SU-DHL-6 (cell line): ENCODE measurements around the gene MTG2.

Experiments
- H2AFZ ChIP-seq: fragments of 200-600 bp; sonication (generic); 2 replicates; pipeline ENCODE4 v1.6.1; 2014; ENCODE audit warnings: low read depth, mild to moderate bottlenecking, moderate library complexity, mixed read lengths, antibody characterized with exemption, low read length; ENCODE audit not compliant: severe bottlenecking
- H3F3A ChIP-seq: fragments of 200-600 bp; shearing (Covaris generic); 2 replicates; pipeline ENCODE4 v1.6.0; 2016; ENCODE audit warnings: antibody characterized with exemption, mild to moderate bottlenecking; ENCODE audit not compliant: insufficient read depth
- H3K27ac ChIP-seq: fragments of 200-600 bp; sonication (generic); 2 replicates; pipeline ENCODE4 v1.5.1; 2016; ENCODE audit warnings: low read depth, mild to moderate bottlenecking, low read length, moderate library complexity, mixed read lengths
- H3K27me3 ChIP-seq: fragments of 200-600 bp; sonication (generic), shearing (Covaris generic); 2 replicates; pipeline ENCODE4 v1.6.0; 2014; ENCODE audit warnings: mild to moderate bottlenecking, low read length
- H3K36me3 ChIP-seq: fragments of 200-600 bp; sonication (generic); 2 replicates; pipeline ENCODE4 v1.6.1; 2014; ENCODE audit warnings: mild to moderate bottlenecking, low read length, mixed read lengths
- H3K4me2 ChIP-seq: fragments of 300-600, 200-600 bp; shearing (Covaris generic), sonication (generic); 2 replicates; pipeline ENCODE4 v1.6.0; 2014; ENCODE audit warnings: low read length, low read depth, mild to moderate bottlenecking; ENCODE audit not compliant: poor library complexity, severe bottlenecking
- H3K4me3 ChIP-seq: fragments of 200-600 bp; sonication (generic); 2 replicates; pipeline ENCODE4 v1.5.1; 2014; ENCODE audit warnings: antibody characterized with exemption, low read length, mild to moderate bottlenecking, mixed read lengths; ENCODE audit not compliant: insufficient read depth, poor library complexity, severe bottlenecking
- H3K79me2 ChIP-seq: fragments of 200-600 bp; sonication (generic); 2 replicates; pipeline ENCODE4 v1.6.1; 2014; ENCODE audit warnings: mild to moderate bottlenecking, low read length, moderate library complexity; ENCODE audit not compliant: insufficient read depth
- H3K9ac ChIP-seq: fragments of 200-600 bp; sonication (generic); 2 replicates; pipeline ENCODE4 v1.7.0; 2014; ENCODE audit warnings: mild to moderate bottlenecking, low read length
- H3K9me2 ChIP-seq: fragments of 200-600 bp; sonication (generic); replicated peaks from 2 replicates; pipeline ENCODE4 v1.6.1; 2014; ENCODE audit warnings: low read length; ENCODE audit not compliant: insufficient read depth
- H3K9me3 ChIP-seq: fragments of 200-600 bp; sonication (generic); 2 replicates; pipeline ENCODE4 v1.6.1; 2014; ENCODE audit warnings: low read length, mixed read lengths; ENCODE audit not compliant: insufficient read depth
- H4K20me1 ChIP-seq: fragments of 200-600 bp; sonication (generic); 2 replicates; pipeline ENCODE4 v1.6.1; 2014; ENCODE audit warnings: low read depth, mild to moderate bottlenecking, antibody characterized with exemption, low read length, moderate library complexity, mixed read lengths
- EZH2phosphoT487 ChIP-seq: fragments of 200-600 bp; sonication (generic), shearing (Covaris generic); conservative IDR thresholded peaks from 2 replicates; pipeline ENCODE4 v1.6.1; 2018; ENCODE audit warnings: mild to moderate bottlenecking, antibody characterized with exemption, low read length, moderate library complexity, mixed read lengths
- TF ChIP-seq, protein P1 (sequence below): fragments of 200-600 bp; sonication (generic); IDR thresholded peaks from one replicate; pipeline ENCODE4 v1.5.1; 2017; ENCODE audit warnings: antibody characterized with exemption, mild to moderate bottlenecking, low read length, moderate library complexity; ENCODE audit not compliant: insufficient read depth, poor library complexity, severe bottlenecking

Gene MTG2

GRCh38 chr20:62220666-62221568 lies 38.1 kb downstream of the MTG2 start:
- H3F3A ChIP-seq = no peaks in the 10 kb centered on the region
- no peak overlapping the region for H3K27ac ChIP-seq
- no peaks in the 10 kb centered on the region for H3K36me3 ChIP-seq
- no peaks in the 10 kb centered on the region for H3K9me2 ChIP-seq
- no peaks in the 10 kb centered on the region for H3K27me3 ChIP-seq
- H3K9me3 ChIP-seq = no peaks in the 10 kb centered on the region
- no peak overlapping the region for H2AFZ ChIP-seq
- no peaks in the 10 kb centered on the region for H4K20me1 ChIP-seq
- no peak overlapping the region for H3K9ac ChIP-seq
- no peak for TF ChIP-seq EZH2phosphoT487
- H3K79me2 ChIP-seq = no peaks in the 10 kb centered on the region
- no peak overlapping the region for H3K4me3 ChIP-seq
- no peak overlapping the region for H3K4me2 ChIP-seq

DNA sequence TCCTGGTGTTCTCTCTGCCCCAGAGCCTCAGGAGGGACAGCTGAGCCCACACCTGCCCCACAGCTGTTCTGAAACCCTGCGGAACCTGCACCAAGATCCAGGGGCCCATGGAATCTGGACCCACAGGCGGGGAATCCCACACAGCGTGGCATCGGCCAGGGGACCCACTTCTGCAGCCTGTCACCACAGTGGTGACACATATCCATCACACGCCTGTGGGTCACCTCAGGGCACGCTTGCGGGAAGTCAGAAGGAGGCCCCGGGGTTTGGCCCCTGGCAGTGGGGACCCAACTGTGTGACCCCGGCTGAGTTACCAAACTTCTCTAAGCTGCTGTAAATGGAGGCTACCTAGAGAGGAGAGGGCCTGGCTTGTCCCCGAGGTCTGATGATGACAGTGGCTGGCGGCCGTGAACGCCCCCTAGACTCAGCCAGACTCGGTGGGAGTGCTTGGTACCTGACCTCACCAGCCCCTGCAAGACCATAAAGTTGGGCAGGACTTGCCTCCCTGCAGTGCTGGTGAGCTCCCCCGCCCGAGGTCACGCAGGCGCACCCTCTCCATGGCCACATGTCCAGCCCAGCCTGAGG lies 39.5 kb downstream of the MTG2 start:
- H3K79me2 ChIP-seq = no peaks in the 10 kb centered on the region
- H3F3A ChIP-seq = no peaks in the 10 kb centered on the region
- no peak overlapping the region for H3K4me3 ChIP-seq
- no peak for TF ChIP-seq EZH2phosphoT487
- TF ChIP-seq, protein P1, sequence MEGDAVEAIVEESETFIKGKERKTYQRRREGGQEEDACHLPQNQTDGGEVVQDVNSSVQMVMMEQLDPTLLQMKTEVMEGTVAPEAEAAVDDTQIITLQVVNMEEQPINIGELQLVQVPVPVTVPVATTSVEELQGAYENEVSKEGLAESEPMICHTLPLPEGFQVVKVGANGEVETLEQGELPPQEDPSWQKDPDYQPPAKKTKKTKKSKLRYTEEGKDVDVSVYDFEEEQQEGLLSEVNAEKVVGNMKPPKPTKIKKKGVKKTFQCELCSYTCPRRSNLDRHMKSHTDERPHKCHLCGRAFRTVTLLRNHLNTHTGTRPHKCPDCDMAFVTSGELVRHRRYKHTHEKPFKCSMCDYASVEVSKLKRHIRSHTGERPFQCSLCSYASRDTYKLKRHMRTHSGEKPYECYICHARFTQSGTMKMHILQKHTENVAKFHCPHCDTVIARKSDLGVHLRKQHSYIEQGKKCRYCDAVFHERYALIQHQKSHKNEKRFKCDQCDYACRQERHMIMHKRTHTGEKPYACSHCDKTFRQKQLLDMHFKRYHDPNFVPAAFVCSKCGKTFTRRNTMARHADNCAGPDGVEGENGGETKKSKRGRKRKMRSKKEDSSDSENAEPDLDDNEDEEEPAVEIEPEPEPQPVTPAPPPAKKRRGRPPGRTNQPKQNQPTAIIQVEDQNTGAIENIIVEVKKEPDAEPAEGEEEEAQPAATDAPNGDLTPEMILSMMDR = no peak
- H3K9ac ChIP-seq = no peak overlapping the region
- no peaks in the 10 kb centered on the region for H3K36me3 ChIP-seq
- H2AFZ ChIP-seq = no peak overlapping the region
- H3K4me2 ChIP-seq = no peak overlapping the region
- H4K20me1 ChIP-seq = no peaks in the 10 kb centered on the region
- no peaks in the 10 kb centered on the region for H3K9me2 ChIP-seq
- H3K9me3 ChIP-seq = no peaks in the 10 kb centered on the region
- no peaks in the 10 kb centered on the region for H3K27me3 ChIP-seq
- H3K27ac ChIP-seq = no peak overlapping the region

- TF ChIP-seq EZH2phosphoT487 = no peak
- TF ChIP-seq, protein P1 = no peak
- Histone ChIP-seq H3K9ac (no peak overlapping the region), H3K4me3 (no peak overlapping the region), H3K79me2 (no peaks in the 10 kb centered on the region), H2AFZ (no peak overlapping the region), H3K27me3 (no peaks in the 10 kb centered on the region), H3K36me3 (no peaks in the 10 kb centered on the region), H3K4me2 (no peak overlapping the region), H4K20me1 (no peaks in the 10 kb centered on the region), H3K9me2 (no peaks in the 10 kb centered on the region), H3K27ac (no peak overlapping the region), H3F3A (no peaks in the 10 kb centered on the region), H3K9me3 (no peaks in the 10 kb centered on the region)
Observed at GRCh38 chr20:62222972-62223371, 40.1 kb downstream of the MTG2 start.

- H3F3A ChIP-seq = no peaks in the 10 kb centered on the region
- TF ChIP-seq, protein P1 = no peak
- TF ChIP-seq EZH2phosphoT487 = no peak
- no peaks in the 10 kb centered on the region for H3K79me2 ChIP-seq
- H3K9me3 ChIP-seq = no peaks in the 10 kb centered on the region
- no peaks in the 10 kb centered on the region for H3K36me3 ChIP-seq
- H3K27me3 ChIP-seq = no peaks in the 10 kb centered on the region
- H3K9me2 ChIP-seq = no peaks in the 10 kb centered on the region
- no peaks in the 10 kb centered on the region for H4K20me1 ChIP-seq
- no peak overlapping the region for H3K9ac ChIP-seq
- H3K4me2 ChIP-seq = no peak overlapping the region
- no peak overlapping the region for H2AFZ ChIP-seq
- no peak overlapping the region for H3K4me3 ChIP-seq
- H3K27ac ChIP-seq = no peak overlapping the region
Observed at GRCh38 chr20:62223571-62223970, 40.7 kb downstream of the MTG2 start.
